DMS 273 (cell line): ENCODE data around the gene FAM83C.

Experiments used
- DNase-seq: peaks from one replicate; lab custom pipeline; 2025; ENCODE audit not compliant: unreplicated experiment; lab: John Stamatoyannopoulos, UW

FAM83C gene

DNA sequence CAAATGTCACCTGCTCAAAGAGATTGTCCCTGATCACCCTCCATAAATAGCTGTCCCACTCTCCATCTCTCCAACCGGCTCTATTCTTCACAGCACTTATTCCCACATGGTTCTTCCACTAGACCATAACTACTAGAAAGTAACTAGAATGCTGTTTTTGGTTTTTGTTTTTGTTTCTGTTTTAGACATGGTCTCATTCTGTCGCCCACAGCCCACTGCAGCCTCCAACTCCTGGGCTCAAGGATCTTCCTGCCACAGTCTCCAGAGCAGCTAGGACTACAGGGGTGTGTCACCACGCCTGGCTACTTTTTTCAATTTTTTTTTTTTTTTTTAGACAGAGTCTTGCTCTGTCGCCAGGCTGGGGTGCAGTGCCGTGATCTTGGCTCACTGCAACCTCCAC lies 53.5 kb downstream of the FAM83C start:
- no peak for DNase-seq

DNA sequence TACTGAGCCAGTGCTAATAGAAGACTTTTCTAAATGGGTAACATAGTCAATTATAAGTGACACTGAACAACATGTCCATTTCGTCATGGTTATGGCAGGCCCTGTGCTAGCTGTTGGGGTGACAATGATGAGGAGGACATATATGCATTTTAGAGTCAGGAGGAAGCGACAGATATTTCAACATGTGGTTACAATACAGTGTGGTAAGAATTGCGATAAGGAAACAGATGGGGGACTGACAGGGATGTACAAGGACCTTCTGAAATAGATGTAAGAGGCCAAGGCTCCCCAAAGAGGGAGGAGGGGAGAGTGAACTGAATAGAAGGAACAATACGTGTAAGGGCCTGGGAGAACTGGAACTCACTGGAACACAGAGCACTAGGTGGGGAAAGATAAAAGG lies 54.1 kb downstream of the FAM83C start:
- no peak for DNase-seq

DNA sequence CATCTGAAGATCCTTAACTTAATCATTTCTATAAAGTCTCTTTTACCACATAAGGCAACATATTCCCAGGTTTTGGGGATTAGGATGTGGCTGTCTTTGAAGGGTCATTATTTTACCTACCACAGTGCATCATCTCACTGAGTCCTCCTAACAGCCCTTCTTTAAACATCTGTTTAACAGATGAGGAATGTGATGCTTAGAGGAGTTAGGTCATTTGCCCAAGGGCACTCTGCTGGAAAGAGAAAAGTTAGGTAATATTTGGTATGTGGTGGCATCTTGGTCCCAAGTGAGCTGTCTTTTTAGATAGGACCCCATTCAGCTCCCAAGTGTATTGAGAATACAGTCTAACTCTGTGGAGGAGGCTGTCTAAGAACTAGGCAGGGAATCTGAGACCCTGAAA lies 54.7 kb downstream of the FAM83C start:
- no peak for DNase-seq

DNA sequence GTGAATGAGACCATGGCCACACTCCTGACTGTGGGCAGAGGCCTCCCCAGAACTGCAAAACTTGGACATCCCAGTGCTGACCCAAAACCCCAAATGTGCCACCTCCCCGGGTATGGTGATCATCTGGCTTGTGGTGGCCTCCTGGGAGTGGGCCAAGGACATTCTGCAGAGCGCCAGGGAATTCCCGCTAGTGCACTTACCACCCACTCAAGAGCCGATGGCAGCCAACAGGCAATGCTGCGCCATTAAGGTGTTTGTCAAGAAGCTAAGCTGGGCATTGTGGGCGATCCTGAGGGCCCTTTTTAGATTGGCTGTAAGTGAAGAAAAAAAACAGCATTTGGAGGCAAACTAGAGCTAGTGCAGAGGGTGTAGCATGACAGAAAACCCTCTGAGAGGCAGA lies 56.3 kb downstream of the FAM83C start:
- peak; percentile 11 for DNase-seq
